Measurements from ENCODE around the gene COL13A1. TPM values are rescaled to one million over a fixed set of nuclear protein-coding genes. Genes with fewer than 3 reads are reported as not detected.

The COL13A1 gene
- total RNA-seq, 1 experiment from 2014 or later, result 5.9 TPM

DNA sequence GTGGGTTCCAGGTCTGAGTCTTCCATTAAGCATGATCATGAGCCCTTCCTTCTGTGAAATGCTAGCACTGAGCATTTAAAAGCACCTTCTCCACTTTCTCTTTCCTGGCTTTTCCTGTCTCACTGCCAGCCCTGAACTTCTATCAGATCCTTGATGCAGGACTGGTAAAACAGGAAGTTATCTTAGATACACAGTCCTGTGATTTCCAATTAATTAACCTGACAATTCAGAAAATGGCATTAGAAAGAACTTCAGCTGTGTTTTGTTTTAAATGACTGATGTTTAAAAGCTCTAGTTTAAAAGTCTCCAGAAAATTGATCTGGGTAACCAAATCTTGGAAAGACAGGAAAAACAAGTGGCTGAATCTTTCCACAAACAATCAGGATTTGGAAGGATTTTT is 172.0 kb downstream of the COL13A1 start:
- no TSS peak for BruUV-seq (replicated peaks)
- RAD21 ChIA-PET (ENCODE audit: low non-redundant PET in 1 of 2, low total read pairs in 2 of 2, uncharacterized antibody in 2 of 2, unreplicated experiment in 2 of 2), result no interaction called here
- H3K4me1 ChIP-seq (ENCODE audit: control insufficient read depth in 1 of 2, insufficient read depth in 2 of 2, low read length in 2 of 2), result peaks cover 0 to 4% of the 10 kb centered on the region in 2 experiments; a peak in 1 of 4 replicates
- no peak overlapping the region for H3K4me2 ChIP-seq (ENCODE audit: low read length)
- POLR2A ChIA-PET, result no interaction called here
- H2AFZ ChIP-seq (ENCODE audit: low read depth, low read length, poor library complexity, severe bottlenecking), result no peak overlapping the region
- H3K79me2 ChIP-seq (ENCODE audit: insufficient read depth, low read length), result no peaks in the 10 kb centered on the region
- H3K9me3 ChIP-seq (ENCODE audit: control insufficient read depth in 1 of 2, insufficient read depth in 1 of 2, low read depth in 1 of 2, low read length in 2 of 2), result no peaks in the 10 kb centered on the region
- DNase-seq (ENCODE audit: low read depth, low spot score), result no peak
- no peak overlapping the region for H3K9ac ChIP-seq (ENCODE audit: low read length)
- intact Hi-C loops (cut with micrococcal nuclease), result no loop called here
- no peak for ATAC-seq
- H3K36me3 ChIP-seq (ENCODE audit: control insufficient read depth in 1 of 2, insufficient read depth in 2 of 2, low read length in 2 of 2), result no peaks in the 10 kb centered on the region
- H3K9me2 ChIP-seq (ENCODE audit: insufficient read depth), result no peaks in the 10 kb centered on the region
- CTCF ChIA-PET, result interaction anchor here (2.0 kb wide), 1 partner anchor 15 kb away, joined by 10 read pairs; no protein-coding TSS in a partner anchor
- TF ChIP-seq EZH2 (IDR thresholded peaks at IDR 0.05) (no peak), JUND (IDR thresholded peaks at IDR 0.05) (no peak), SIN3A (IDR thresholded peaks at IDR 0.05; ENCODE audit: low read depth) (no peak), EZH2phosphoT487 (IDR thresholded peaks at IDR 0.05; ENCODE audit: borderline replicate concordance) (no peak), ZFX (IDR thresholded peaks at IDR 0.05) (no peak), POLR2AphosphoS5 (IDR thresholded peaks at IDR 0.05; ENCODE audit: low read depth, low read length) (no peak), TCF7L2 (IDR thresholded peaks at IDR 0.05; ENCODE audit: borderline replicate concordance, extremely low read depth, insufficient read depth, insufficient read length) (no peak), REST (IDR thresholded peaks at IDR 0.05; ENCODE audit: low read depth) (no peak), YY1 (IDR thresholded peaks at IDR 0.05; ENCODE audit: extremely low read depth, insufficient replicate concordance, low read depth, low read length) (no peak), SP1 (IDR thresholded peaks at IDR 0.05; ENCODE audit: low read depth) (no peak), CEBPB (IDR thresholded peaks at IDR 0.05; ENCODE audit: low read depth) (no peak)
- TF ChIP-seq, protein P1, sequence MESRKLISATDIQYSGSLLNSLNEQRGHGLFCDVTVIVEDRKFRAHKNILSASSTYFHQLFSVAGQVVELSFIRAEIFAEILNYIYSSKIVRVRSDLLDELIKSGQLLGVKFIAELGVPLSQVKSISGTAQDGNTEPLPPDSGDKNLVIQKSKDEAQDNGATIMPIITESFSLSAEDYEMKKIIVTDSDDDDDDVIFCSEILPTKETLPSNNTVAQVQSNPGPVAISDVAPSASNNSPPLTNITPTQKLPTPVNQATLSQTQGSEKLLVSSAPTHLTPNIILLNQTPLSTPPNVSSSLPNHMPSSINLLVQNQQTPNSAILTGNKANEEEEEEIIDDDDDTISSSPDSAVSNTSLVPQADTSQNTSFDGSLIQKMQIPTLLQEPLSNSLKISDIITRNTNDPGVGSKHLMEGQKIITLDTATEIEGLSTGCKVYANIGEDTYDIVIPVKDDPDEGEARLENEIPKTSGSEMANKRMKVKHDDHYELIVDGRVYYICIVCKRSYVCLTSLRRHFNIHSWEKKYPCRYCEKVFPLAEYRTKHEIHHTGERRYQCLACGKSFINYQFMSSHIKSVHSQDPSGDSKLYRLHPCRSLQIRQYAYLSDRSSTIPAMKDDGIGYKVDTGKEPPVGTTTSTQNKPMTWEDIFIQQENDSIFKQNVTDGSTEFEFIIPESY (IDR thresholded peaks at IDR 0.05; ENCODE audit: extremely low read depth, insufficient replicate concordance, low read length), result no peak
- H3K27me3 ChIP-seq (ENCODE audit: insufficient read depth, low read length), result no peaks in the 10 kb centered on the region
- H3K4me3 ChIP-seq (replicated peaks in 1 of 2; ENCODE audit: low read depth in 1 of 2, low read length in 2 of 2), result no peak overlapping the region
- no peaks in the 10 kb centered on the region for H4K20me1 ChIP-seq (ENCODE audit: insufficient read depth)
- no peak overlapping the region for H3K27ac ChIP-seq (ENCODE audit: low read depth, low read length)
